ENCODE measurements around the gene NOD2.

Gene NOD2
- total RNA-seq = 13.3 to 21.5 reads per million in 2 donors

GRCh38 chr16:50692999-50693781, at the start of gene NOD2:
Gene NOD2, plus strand, starts transcription at chr16:50693606. Its CDS starts 5,890 bp downstream, at chr16:50699496.
- no peak for DNase-seq

- no peak for DNase-seq
These were observed 49.2 kb upstream of the NOD2 start for GRCh38 chr16:50644245-50644644.

- no peak for DNase-seq
These were observed 48.7 kb upstream of the NOD2 start for GRCh38 chr16:50644729-50645128.

GRCh38 chr16:50645563-50646220, 47.7 kb upstream of the NOD2 start:
- no peak for DNase-seq

GRCh38 chr16:50646345-50646744, 47.1 kb upstream of the NOD2 start:
- DNase-seq = no peak

- DNase-seq = no peak
These were observed 41.5 kb upstream of the NOD2 start for GRCh38 chr16:50651835-50652438.

GRCh38 chr16:50652836-50653425, 40.5 kb upstream of the NOD2 start:
- DNase-seq = no peak

GRCh38 chr16:50653633-50654519, 39.5 kb upstream of the NOD2 start:
- no peak for DNase-seq

- DNase-seq = no peak
These were observed 37.8 kb upstream of the NOD2 start for GRCh38 chr16:50655558-50656055.

GRCh38 chr16:50657241-50657640, 36.2 kb upstream of the NOD2 start:
- no peak for DNase-seq

- no peak for DNase-seq
These were observed 33.6 kb upstream of the NOD2 start for GRCh38 chr16:50659806-50660205.

GRCh38 chr16:50662306-50662940, 31.0 kb upstream of the NOD2 start:
- no peak for DNase-seq

- DNase-seq = no peak
These were observed 29.1 kb upstream of the NOD2 start for GRCh38 chr16:50664270-50664669.

- peak; percentile 86 for DNase-seq
These were observed 28.1 kb upstream of the NOD2 start for GRCh38 chr16:50665128-50665878.

GRCh38 chr16:50666658-50667496, 26.5 kb upstream of the NOD2 start:
- no peak for DNase-seq

- DNase-seq = no peak
These were observed 25.7 kb upstream of the NOD2 start for GRCh38 chr16:50667497-50668367.

GRCh38 chr16:50668368-50669008, 24.9 kb upstream of the NOD2 start:
- no peak for DNase-seq

- DNase-seq = no peak
These were observed 23.7 kb upstream of the NOD2 start for GRCh38 chr16:50669741-50670140.

Measured in T-helper 9 cell (primary cell).